K562 (cell line): Measurements from ENCODE around the gene IFT22. TPM values are rescaled to one million over a fixed set of nuclear protein-coding genes. Genes with fewer than 3 reads are reported as not detected.

Experiments
- ARID4B ChIP-seq: sonication (generic); formaldehyde crosslinking; IDR thresholded peaks from 2 replicates; pipeline ENCODE4 v1.8.0; 2022; ENCODE audit warnings: mild to moderate bottlenecking, missing genetic modification reagents
- E2F3 ChIP-seq: fragments of 250-450 bp; sonication (Bioruptor Pico); IDR thresholded peaks from 2 replicates; pipeline ENCODE4 v1.4.0; 2020; ENCODE audit warnings: mild to moderate bottlenecking
- GTF2A2 ChIP-seq: IDR thresholded peaks from 2 replicates; pipeline ENCODE4 v1.6.1; 2016; ENCODE audit warnings: mild to moderate bottlenecking, missing genetic modification characterization, missing compliant biosample characterization
- HBP1 ChIP-seq: fragments of 450-650 bp; formaldehyde crosslinking; IDR thresholded peaks from 2 replicates; pipeline ENCODE4 v1.4.0; 2022; ENCODE audit warnings: missing genetic modification characterization
- RBM34 ChIP-seq: fragments of 200-400 bp; formaldehyde crosslinking; IDR thresholded peaks from 2 replicates; pipeline ENCODE4 v1.6.1; 2018; ENCODE audit warnings: low read length, borderline replicate concordance; ENCODE audit not compliant: insufficient read depth
- TFAM ChIP-seq: fragments of 250-450 bp; sonication (Bioruptor Pico); conservative IDR thresholded peaks from 2 replicates; pipeline ENCODE4 v1.5.0; 2021; ENCODE audit warnings: mild to moderate bottlenecking, moderate library complexity
- ZNF217 ChIP-seq: sonication (generic); formaldehyde crosslinking; IDR thresholded peaks from 2 replicates; pipeline ENCODE4 v1.8.0; 2022; ENCODE audit warnings: mild to moderate bottlenecking, missing genetic modification reagents
- polyA plus RNA-seq, 8 experiments: library from polyadenylated mRNA; depleted of rRNA in 4 of 8; stranded (reverse) in 5 of 8; unstranded in 3 of 8; fragments of >200 nt; fragmentation: Nextera tagmentation in 2 of 8; fragmentation: Illumina TruSeq in 1 of 8; extraction: Ambion mirVana in 2 of 8; extraction: Trizol in 1 of 8; gene quantifications; 2 replicates each; pipeline versions ENCODE4 v1.2.1 to v1.2.3, GENCODE V29; 2011 to 2014; ENCODE audit warnings: inconsistent platforms in 1 of 8, missing spikeins in 1 of 8
- total RNA-seq, 7 experiments: library from RNA; depleted of rRNA in 6 of 7; stranded (reverse); fragments of >200 nt in 6 of 7; fragmentation: Illumina TruSeq in 2 of 7; extraction: Trizol in 2 of 7; gene quantifications; 2 replicates each; pipeline versions ENCODE4 v1.2.1 to v1.2.3, GENCODE V29; 2011 to 2021; ENCODE audit warnings: low replicate concordance in 1 of 7

The IFT22 gene
- total and polyA plus RNA-seq, 9 of the 15 experiments (the other 6 are each of a cell fraction or from before 2014, with no cell fraction given): 6.3 to 18.2 (median 7.7) TPM

DNA sequence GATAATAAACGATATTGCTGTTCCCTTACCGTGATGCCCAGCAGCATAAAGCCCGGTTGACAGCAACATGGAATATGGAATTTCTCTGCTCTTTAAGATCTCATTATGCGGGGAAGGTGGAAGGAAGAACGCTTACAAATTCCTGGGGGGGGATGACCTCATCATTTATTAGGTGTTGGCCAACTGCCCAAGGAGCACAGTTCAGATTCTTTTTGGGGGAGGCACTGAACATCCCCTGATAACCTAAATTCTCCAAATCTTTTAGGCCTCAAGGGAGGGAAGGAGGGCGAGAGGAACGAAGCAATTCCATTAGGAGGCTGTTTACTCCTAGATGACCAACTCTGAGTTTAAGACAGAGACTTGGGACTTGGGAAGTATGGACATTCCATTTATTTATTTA, 35.8 kb upstream of the IFT22 start (continued):
- TF ChIP-seq TFAM (CRISPR knock-in tag): no peak
- no peak for TF ChIP-seq ZNF217
- TF ChIP-seq RBM34: no peak
- no peak for TF ChIP-seq HBP1 (CRISPR knock-in tag)
- TF ChIP-seq ARID4B (CRISPR knock-in tag): no peak
- TF ChIP-seq E2F3: no peak
- TF ChIP-seq GTF2A2 (tag): no peak
